GM12875 (cell line): ENCODE results near the gene BRAT1.
A peak's percentile ranks its signal among the peaks of the same experiment; 100 is the strongest.

Source experiments
- H3K4me3 ChIP-seq: one replicate; pipeline ENCODE4 v1.5.1; 2011; ENCODE audit warnings: low read depth, low read length, control low read depth
- CTCF ChIP-seq: IDR thresholded peaks from 2 replicates; pipeline ENCODE4 v1.5.1; 2011; ENCODE audit warnings: low read depth, mild to moderate bottlenecking, control low read depth, inconsistent platforms, low read length, moderate library complexity, borderline replicate concordance; ENCODE audit not compliant: insufficient read depth

The BRAT1 gene

DNA sequence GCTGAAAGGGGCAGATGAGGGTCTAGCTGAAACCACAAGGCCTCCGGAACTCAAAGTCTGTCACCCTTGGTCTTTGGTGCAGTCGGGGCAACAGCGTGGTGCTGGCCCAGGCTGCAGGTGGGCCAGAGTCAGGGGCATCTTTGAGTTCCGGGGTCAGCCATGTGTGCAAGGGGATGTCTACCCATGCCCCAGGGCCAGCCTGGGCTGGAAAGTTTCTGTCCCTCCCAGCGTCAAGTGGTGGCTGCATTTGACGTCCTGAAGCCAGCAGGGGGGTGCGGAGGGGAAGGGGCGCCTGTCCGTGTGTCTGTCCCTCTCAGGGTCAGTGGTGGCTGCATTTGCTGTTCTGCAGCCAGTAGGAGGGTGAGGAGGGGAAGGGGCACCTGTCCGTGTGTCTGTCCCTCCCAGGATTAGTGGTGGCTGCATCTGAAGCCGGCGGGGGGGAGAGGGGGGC is 638 bp downstream of the BRAT1 start:
- H3K4me3 ChIP-seq: peak overlapping the region; percentile 83
- TF ChIP-seq CTCF: peak; percentile 27; the same call in 1 of the 2 replicates

DNA sequence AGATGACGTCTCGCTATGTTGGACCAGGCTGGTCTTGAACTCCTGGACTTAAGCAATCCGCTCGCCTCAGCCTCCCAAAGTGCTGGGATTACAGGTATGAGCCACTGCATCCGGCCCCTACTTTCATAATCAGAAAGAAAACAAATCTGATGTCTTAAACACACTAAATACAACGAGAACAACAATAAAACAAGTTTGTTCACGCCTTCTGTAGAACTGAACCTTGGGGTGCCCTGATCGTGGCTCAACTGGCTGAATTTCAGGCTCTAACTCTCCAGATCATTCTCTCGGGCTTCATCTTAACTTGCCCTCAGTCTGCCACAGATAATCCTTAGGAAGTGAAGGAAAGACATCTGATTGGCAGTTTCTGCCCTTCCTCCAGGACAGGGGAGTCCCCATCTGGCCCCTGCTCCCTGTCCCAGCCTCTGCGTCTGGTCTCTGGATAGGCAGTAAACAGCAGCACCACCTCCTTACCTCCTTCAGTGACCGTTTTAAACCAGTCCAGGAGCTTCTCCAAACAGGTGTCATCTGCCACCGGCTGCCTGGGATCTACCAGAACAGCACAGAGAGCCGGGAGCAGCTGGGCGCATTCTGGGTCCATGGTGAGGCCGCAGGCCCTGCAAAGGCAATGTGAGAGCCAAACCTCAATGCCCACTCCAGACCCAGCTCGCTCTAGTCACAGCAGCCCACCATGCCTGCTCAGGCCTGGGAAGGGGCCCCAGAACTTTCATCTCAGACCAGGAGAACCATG is 1.3 kb downstream of the BRAT1 start:
- H3K4me3 ChIP-seq: peak overlapping the region; percentile 83
- no peak for TF ChIP-seq CTCF

GRCh38 chr7:2553108-2553507 is 2.2 kb downstream of the BRAT1 start:
- no peak overlapping the region for H3K4me3 ChIP-seq
- no peak for TF ChIP-seq CTCF

GRCh38 chr7:2551418-2551817 is 3.9 kb downstream of the BRAT1 start:
- no peak for TF ChIP-seq CTCF
- H3K4me3 ChIP-seq: no peak overlapping the region

- TF ChIP-seq CTCF: no peak
- no peak overlapping the region for H3K4me3 ChIP-seq
Observed at GRCh38 chr7:2546776-2547586, 8.3 kb downstream of the BRAT1 start.

- TF ChIP-seq CTCF: no peak
Observed at GRCh38 chr7:2545746-2546425, 9.4 kb downstream of the BRAT1 start.

More at GRCh38 chr7:2545746-2546425, 9.4 kb downstream of the BRAT1 start:
- no peak overlapping the region for H3K4me3 ChIP-seq
